ENCODE results near the gene GNPTAB.
"Not testable (repeated sequence)": the region's sequence is repeated elsewhere in the genome, so short reads cannot be mapped to it uniquely, and the experiment has no call there.

GNPTAB gene

DNA sequence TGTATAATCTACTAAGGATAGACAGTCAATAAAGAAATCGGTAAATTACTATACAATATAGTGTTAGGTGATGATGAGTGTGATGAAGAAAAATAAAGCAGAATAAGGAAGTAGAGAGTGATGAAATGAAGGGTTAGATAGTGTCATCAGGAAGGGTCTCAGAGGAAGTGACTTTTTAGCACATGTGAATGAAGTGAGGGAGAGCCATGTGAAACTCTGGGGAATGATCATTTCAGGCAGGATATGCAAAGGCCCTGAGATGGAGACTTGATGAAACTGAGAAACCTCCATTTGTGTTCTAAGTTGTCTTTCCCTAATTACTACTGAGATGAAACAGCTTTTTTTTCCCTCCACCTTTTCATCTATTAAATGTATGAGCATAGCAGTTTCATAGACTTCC, 19.4 kb upstream of the GNPTAB start:
- DNase-seq = peak; percentile 41

DNA sequence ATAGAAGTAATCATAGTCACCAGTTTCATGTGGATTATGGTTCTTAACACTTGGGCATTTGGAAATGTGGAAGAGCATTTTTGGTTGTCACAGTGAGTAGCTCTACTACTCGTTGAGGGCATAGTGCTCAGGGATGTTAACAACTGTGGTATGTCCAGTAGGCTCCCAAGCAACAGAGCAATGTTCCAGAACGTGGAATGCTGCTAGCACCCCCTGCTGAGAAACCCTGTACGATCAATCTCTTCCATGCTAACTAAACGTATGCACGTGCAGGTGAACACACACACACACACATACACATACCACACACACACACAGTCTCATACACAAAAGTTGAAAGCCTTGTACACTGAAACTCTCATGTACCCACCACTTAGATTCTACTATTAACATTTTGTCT, 16.6 kb upstream of the GNPTAB start:
- DNase-seq = no peak

DNA sequence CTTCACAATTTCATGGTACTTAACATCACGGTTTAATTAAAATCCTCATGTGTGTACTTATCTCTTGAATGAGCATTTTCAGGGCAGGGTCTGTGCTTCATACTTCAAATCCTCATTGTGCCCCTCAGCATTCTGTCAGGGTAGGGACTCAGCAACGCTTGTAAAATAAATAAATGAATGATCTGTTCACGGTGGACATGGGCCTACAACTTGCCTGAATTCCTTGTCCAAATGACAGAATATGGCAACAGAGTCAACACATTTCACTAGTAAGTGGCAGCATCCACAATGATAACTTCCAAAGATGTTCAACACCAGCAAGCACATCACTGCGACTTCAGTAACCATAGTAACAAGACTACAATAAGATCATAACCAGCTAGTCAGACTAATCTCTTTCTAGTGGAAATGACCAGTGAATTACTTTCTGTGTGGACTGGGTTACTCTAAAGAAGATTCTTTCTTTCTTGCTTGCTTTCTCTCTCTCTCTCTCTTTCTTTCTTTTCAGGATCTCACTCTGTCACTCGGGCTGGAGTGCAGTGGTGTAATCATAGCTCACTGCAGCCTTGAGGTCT, 14.5 kb upstream of the GNPTAB start:
- DNase-seq = no peak

- DNase-seq = no peak
Observed at GRCh38 chr12:101841069-101841468, 10.3 kb upstream of the GNPTAB start.

DNA sequence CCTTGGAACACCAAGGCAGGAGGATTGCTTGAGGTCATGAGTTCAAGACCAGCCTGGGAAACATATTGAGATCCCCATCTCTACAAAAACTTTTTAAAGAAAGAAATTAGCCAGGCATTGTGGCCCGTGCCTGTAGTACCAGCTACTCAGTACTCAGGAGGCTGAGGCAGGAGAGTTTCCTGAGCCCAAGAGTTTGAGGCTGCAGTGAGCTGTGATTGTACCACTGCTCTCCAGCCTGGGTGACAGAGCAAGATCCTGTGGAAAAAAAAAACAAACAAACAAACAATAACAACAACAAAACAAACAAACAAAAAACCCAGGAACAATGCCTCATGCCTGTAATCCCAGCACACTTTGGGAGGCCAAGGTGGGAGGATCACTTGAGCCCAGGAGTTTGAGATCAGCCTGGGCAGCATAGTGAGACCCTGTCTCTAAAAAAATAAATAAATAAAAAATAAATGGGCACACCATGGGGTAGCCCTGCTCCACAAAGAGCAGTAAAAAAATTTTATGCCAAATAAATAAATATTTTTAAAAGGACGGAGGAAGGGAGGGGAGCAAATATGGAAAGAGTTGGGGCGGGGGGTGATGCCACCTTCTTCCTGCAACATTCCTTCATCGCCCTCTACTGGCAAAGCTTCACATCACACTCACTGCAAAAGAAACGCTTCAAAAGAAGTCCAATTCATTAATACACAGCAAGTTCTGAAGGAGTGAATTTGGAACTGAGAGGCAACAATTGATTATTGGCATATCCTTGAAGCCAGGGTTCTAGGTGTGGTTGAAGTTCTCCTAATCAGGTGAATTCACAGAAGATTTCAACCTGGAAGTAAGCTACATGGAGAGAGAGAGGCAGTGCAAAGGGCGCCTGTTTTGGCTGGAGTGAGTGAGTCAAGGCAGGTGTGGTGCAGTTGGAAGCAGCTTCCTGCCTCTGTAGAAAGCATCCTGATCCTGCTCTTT, 8.8 kb upstream of the GNPTAB start:
- peak; percentile 86 for DNase-seq

DNA sequence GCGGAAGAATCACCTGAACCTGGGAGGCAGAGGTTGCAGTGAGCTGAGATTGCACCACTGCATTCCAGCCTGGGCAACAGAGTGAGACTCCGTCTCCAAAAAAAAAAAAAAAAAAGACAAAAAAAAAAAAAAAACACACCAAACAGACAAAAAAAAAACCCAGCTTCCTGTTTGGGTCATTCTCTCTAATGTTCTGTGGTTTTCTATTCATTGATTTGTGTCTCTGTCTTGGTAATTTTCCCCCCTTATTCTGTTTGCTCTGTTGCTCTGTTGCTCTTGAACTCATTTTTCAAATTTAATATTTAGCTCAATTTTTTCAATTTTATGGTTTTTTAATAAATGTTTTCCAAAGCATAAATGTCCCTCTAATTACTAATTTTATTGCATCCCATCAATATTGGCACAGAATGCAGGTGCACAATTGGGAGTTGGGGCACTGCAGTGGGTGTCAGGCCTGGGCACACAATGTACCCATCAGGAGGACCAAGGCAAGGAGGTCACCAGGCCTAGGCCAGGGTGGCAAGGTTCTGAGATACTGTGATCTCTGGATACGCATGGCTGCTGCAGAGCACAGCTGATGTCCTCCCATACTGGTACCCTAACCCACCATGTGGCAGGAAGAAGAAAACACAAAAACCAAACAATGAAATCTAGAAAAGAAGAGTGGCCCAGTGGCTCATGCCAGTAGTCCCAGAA, 8.0 kb upstream of the GNPTAB start:
- no peak for DNase-seq

DNA sequence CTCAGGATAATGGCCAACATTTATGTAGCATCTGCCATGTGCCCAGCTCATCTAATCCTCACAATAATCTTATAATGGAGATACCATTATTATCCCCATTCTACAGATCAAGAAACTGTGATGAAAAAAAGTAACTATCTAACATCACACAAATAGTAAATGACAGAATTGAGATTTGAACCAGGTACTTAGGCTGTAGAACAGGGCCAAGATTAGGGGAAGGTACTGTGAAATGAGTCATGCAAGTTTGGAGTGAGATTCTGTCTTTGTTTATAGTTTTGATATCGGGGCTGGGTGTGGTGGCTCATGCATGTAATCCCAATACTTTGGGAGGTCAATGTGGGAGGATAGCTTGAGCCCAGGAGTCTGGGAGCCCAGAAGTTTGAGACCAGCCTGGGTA, 1.3 kb upstream of the GNPTAB start:
- peak; percentile 27 for DNase-seq

GRCh38 chr12:101829639-101830366, 956 bp downstream of the GNPTAB start:
- peak; percentile 44 for DNase-seq

DNA sequence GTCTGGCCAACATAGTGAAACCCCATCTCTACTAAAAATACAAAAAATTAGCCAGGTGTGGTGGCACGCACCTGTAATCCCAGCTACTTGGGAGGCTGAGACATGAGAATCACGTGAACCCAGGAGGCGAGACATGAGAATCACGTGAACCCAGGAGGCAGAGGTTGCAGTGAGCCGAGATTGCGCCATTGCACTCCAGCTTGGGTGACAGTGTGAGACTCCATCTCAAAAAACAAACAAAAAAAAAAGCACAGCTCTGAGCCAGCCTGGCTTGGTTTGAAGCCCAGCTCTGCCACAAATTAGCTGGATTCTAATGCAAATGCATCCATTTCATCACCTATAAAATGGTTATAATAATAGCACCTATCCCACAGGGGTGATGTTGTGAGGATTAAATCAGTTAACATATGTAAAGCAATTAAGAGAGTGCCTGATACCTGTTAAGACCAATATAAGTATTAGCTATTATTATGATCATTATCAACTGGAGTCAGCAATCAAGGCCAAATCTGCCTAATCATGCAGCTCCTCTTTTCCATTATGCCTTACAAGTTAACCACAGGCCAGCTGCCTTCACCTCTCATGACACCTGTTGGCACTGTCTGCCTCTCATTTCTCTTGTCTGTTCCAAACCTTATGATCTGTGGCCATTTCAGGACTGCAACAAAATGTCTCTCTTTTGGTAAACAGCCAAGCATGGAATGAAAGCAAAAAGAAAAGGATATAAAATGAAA, 2.1 kb downstream of the GNPTAB start:
- peak; percentile 38 for DNase-seq

DNA sequence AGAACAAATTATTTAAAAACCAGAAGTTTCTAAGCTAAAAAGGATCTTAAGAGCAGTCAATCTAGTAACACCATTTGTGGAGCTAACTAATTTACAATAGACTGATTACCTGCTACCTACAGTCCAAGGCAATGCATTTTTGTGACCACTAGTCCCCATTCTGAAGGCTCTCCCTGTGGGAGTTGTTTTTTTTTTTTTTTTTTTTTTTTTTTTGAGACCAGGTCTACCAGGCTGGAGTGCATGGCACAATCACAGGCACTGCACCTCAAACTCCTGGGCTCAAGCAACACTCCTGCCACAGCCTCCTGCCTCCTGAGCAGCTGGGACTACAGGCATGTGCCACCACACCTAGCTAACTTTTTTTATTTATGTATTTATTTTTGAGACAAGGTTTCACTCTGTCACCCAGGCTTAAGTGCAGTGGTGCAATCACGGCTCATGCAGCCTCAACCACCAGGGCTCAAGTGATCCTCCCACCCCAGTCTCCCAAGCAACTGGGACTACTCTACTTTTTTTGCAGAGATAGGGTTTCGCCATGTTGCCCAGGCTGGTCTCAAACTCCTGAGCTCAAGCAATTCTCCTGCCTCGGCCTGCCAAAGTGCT, 3.9 kb downstream of the GNPTAB start:
- peak; percentile 48 for DNase-seq

DNA sequence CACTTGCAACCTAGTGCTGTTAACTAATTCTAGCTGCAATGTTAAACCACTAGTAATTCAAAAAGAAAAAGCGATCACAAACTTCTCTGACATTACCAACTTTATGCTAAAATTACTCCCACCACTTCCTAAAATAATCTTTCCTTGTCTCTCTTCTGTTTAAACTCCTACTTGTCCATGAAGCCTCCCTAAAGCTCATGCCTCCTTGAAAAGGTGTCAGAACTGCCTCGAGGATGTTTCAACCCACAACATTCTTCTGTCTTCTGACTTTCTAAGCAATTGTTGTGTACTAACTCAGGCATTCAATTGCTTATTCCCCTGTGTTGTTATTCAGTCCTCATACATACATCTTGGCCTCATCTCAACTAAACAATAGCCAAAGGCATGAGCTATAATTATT, 5.9 kb downstream of the GNPTAB start:
- DNase-seq = no peak

- peak; percentile 99 for DNase-seq
Observed at GRCh38 chr12:101823891-101824290, 6.9 kb downstream of the GNPTAB start.

DNA sequence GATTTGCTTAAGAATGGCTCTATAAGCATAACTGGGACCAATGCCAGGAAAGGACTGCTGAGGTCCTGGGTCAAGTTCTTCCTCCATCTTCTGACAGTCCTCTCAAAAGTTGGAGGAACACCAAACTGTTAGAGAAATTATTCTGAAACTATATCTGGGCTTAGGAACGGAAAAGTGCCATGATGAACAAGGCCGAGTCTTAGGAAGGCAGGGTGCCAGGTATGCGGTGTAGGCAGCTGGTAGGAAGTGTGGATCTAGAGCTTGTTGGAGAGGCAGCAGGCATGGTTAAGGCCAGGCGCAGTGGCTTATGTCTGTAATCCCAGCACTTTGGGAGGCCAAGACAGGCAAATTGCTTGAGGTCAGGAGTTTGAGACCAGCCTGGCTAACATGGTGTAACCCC, 7.7 kb downstream of the GNPTAB start:
- no peak for DNase-seq

- no peak for DNase-seq
Observed at GRCh38 chr12:101819467-101819866, 11.3 kb downstream of the GNPTAB start.

GRCh38 chr12:101818689-101819088, 12.1 kb downstream of the GNPTAB start:
- DNase-seq = not testable (repeated sequence)

- no peak for DNase-seq
Observed at GRCh38 chr12:101813117-101813516, 17.6 kb downstream of the GNPTAB start.

DNA sequence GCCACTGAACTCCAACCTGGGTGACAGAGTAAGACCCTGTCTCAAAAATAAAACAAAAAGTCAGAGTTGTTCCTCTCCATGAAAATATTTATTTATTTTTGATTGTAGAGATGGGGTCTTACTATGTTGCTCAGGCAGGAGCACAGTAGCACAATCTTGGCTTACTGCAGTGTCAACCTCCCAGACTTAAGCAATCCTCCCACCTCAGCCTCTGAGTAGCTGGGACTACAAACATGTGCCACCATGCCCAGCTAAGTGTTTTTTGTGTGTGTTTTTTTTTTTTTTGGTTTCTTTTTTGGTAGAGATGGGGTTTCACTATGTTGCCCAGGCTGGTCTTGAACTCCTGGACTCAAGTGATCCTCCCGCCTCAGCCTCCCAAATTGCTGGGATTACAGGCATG, 18.0 kb downstream of the GNPTAB start:
- DNase-seq = not testable (repeated sequence)

- not testable (repeated sequence) for DNase-seq
Observed at GRCh38 chr12:101811342-101811741, 19.4 kb downstream of the GNPTAB start.

GRCh38 chr12:101809208-101809607, 21.6 kb downstream of the GNPTAB start:
- no peak for DNase-seq

DNA sequence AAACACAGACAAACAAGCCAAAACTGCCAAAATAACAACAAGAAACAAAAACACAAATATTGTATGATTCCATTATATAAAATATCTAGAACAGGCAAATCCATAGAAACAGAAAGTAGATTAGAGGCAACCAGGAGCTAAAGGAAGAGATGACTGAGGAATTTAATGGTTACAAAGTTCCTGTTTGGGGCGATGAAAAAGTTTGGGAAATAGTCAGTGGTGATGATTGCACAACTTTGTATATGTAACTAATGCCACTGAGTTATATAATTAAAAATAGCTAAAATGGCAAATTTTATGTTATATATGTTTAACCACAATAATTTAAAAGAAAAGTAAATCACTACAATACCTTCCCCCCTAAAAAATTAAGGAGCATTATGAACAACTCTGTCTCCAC, 24.5 kb downstream of the GNPTAB start:
- DNase-seq = no peak

- DNase-seq = no peak
Observed at GRCh38 chr12:101804409-101804808, 26.4 kb downstream of the GNPTAB start.

- no peak for DNase-seq
Observed at GRCh38 chr12:101803978-101804377, 26.8 kb downstream of the GNPTAB start.
